NB4 (cell line): ENCODE data around the gene TBC1D10B.

Source experiments
- MYC ChIP-seq: IDR thresholded peaks from 2 replicates; pipeline ENCODE4 v1.6.1; 2011; ENCODE audit warnings: low read depth, low read length
- POLR2A ChIP-seq: IDR thresholded peaks from 2 replicates; pipeline ENCODE4 v1.6.1; 2011; ENCODE audit warnings: mild to moderate bottlenecking; ENCODE audit not compliant: insufficient read length; ENCODE audit errors: extremely low read depth
- TF ChIP-seq, protein P1 (sequence below): IDR thresholded peaks from one replicate; pipeline ENCODE4 v1.5.1; 2012; ENCODE audit warnings: low read depth, low read length

DNA sequence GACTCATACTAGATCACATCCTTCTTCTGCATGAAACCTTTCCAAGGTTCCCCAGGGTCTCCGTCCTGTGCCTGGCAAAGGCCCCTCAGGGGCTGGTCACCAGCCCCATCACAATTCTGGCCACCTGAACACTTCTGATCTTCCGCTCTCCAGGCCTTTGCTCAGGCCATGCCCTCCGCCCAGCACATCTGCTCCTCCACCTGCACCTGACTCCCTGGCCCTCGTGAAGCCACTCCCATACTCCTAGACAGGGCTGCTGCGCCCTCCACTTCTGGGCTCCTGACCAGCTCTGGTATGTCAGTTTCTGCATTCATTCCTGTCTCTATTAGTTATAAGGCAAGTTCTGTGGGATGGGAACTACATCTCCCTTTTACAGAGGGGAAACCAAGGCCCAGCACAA is 2.4 kb upstream of the TBC1D10B start:
- TF ChIP-seq, protein P1, sequence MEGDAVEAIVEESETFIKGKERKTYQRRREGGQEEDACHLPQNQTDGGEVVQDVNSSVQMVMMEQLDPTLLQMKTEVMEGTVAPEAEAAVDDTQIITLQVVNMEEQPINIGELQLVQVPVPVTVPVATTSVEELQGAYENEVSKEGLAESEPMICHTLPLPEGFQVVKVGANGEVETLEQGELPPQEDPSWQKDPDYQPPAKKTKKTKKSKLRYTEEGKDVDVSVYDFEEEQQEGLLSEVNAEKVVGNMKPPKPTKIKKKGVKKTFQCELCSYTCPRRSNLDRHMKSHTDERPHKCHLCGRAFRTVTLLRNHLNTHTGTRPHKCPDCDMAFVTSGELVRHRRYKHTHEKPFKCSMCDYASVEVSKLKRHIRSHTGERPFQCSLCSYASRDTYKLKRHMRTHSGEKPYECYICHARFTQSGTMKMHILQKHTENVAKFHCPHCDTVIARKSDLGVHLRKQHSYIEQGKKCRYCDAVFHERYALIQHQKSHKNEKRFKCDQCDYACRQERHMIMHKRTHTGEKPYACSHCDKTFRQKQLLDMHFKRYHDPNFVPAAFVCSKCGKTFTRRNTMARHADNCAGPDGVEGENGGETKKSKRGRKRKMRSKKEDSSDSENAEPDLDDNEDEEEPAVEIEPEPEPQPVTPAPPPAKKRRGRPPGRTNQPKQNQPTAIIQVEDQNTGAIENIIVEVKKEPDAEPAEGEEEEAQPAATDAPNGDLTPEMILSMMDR, result no peak
- no peak for TF ChIP-seq POLR2A
- no peak for TF ChIP-seq MYC
